MM.1S (cell line): ENCODE measurements around the gene AMH.

Experiments
- EZH2 ChIP-seq: fragments of 300-600 bp; sonication (generic); optimal IDR thresholded peaks from 2 replicates; pipeline ENCODE3; 2017; ENCODE audit warnings: low read depth, mild to moderate bottlenecking, antibody characterized with exemption, low read length, mixed read lengths
- EZH2phosphoT487 ChIP-seq: fragments of 300-600 bp; sonication (generic); IDR thresholded peaks from 2 replicates; pipeline ENCODE4 v1.6.1; 2018; ENCODE audit warnings: antibody characterized with exemption, low read length
- TF ChIP-seq, protein P1 (sequence below): fragments of 300-600 bp; sonication (generic); IDR thresholded peaks from 2 replicates; pipeline ENCODE4 v1.5.1; 2016; ENCODE audit warnings: antibody characterized with exemption, low read length, mixed read lengths

- TF ChIP-seq, protein P1, sequence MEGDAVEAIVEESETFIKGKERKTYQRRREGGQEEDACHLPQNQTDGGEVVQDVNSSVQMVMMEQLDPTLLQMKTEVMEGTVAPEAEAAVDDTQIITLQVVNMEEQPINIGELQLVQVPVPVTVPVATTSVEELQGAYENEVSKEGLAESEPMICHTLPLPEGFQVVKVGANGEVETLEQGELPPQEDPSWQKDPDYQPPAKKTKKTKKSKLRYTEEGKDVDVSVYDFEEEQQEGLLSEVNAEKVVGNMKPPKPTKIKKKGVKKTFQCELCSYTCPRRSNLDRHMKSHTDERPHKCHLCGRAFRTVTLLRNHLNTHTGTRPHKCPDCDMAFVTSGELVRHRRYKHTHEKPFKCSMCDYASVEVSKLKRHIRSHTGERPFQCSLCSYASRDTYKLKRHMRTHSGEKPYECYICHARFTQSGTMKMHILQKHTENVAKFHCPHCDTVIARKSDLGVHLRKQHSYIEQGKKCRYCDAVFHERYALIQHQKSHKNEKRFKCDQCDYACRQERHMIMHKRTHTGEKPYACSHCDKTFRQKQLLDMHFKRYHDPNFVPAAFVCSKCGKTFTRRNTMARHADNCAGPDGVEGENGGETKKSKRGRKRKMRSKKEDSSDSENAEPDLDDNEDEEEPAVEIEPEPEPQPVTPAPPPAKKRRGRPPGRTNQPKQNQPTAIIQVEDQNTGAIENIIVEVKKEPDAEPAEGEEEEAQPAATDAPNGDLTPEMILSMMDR: no peak
- TF ChIP-seq EZH2: no peak
- TF ChIP-seq EZH2phosphoT487: no peak
Measured at GRCh38 chr19:2223959-2224358, 25.2 kb upstream of the AMH start.
